GM12864 (cell line): Measurements from ENCODE around the gene MPV17L2.

ENCODE experiments used
- DNase-seq: peaks from one replicate; pipeline ENCODE4 v3.0.0-alpha.2; 2011; ENCODE audit warnings: low read depth
- H3K4me3 ChIP-seq: 2 replicates; pipeline ENCODE4 v1.5.1; 2011; ENCODE audit warnings: mild to moderate bottlenecking, low read depth, low read length, control low read depth
- CTCF ChIP-seq: IDR thresholded peaks from 2 replicates; pipeline ENCODE4 v1.5.1; 2011; ENCODE audit warnings: low read depth, mild to moderate bottlenecking, moderate library complexity, low read length, control low read depth, inconsistent platforms; ENCODE audit errors: missing control alignments

MPV17L2 gene

DNA sequence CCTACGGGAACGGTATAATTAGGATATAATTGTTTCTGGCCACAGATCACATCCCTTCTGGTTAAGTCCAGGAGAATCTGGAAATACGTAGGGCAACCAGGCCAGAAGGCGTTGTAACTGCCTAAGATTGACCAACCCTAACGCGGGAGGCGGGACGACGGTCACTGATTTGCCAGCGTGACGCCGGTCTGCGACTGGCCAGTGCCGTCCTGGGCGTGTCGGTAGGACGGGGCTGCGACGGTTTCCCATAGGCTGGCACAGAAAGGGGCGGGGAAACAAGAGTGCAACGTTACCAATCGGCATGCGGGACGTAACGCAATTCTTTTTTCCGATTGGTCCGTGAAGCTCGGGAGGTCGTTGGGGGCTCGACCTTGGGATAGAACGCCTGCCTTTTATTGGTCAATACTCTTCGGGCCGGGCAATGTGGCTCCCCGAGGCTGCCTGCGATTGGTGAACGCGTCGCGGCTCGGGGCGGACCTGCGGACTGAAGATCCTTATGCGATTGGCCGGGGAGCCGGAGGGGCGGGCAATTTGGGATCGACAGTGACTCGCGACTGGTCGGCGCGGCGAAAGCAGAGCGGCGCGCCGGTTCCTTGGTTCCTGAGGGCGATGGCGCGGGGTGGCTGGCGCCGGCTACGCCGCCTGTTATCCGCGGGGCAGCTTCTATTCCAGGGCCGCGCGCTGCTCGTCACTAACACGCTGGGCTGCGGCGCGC, at the start of gene MPV17L2:
MPV17L2 (plus strand) TSS at position 546 of the 715 bp plus-strand sequence; CDS start at position 610, 64 bp downstream.
- DNase-seq: peak; percentile 100
- H3K4me3 ChIP-seq: peak within 1 kb of the TSS; percentile 65
- no peak for TF ChIP-seq CTCF

- DNase-seq: no peak
- no peak overlapping the region for H3K4me3 ChIP-seq
- no peak for TF ChIP-seq CTCF
These were observed 49.1 kb upstream of the MPV17L2 start for GRCh38 chr19:18143902-18144301.

DNA sequence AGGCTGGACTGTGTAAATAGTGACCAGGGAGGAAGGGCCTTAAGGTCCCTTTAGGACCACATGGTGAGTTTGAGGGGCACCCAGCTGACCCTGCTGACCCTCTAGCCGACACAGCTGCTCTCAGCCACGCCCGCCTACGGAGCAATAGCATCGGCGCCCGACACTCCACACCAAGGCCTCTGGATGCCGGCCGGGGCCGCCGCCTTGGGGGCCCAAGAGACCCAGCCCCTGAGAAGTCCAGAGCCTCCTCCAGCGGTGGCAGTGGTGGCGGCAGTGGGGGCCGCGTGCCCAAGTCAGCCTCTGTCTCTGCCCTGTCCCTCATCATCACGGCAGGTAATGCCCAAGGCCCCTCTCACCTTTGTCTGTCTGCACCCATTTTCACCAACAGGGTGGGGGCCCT, 48.7 kb upstream of the MPV17L2 start:
- no peak overlapping the region for H3K4me3 ChIP-seq
- TF ChIP-seq CTCF: no peak
- no peak for DNase-seq

DNA sequence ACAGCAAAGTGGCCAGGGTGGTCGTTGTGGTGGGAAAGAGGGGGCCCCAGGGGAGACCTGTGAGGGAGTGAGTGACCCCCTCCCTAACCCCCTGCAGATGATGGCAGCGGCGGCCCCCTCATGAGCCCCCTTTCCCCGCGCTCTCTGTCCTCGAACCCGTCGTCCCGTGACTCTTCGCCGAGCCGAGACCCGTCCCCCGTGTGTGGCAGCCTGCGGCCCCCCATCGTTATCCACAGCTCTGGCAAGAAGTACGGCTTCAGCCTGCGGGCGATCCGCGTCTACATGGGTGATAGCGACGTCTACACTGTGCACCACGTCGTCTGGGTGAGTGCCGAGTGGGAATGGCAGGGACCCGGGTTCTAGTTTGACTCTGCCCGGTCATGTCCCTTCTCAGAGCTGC, 48.1 kb upstream of the MPV17L2 start:
- TF ChIP-seq CTCF: no peak
- DNase-seq: no peak
- H3K4me3 ChIP-seq: no peak overlapping the region

- TF ChIP-seq CTCF: no peak
- no peak overlapping the region for H3K4me3 ChIP-seq
- DNase-seq: no peak
These were observed 47.5 kb upstream of the MPV17L2 start for GRCh38 chr19:18145391-18145999.

DNA sequence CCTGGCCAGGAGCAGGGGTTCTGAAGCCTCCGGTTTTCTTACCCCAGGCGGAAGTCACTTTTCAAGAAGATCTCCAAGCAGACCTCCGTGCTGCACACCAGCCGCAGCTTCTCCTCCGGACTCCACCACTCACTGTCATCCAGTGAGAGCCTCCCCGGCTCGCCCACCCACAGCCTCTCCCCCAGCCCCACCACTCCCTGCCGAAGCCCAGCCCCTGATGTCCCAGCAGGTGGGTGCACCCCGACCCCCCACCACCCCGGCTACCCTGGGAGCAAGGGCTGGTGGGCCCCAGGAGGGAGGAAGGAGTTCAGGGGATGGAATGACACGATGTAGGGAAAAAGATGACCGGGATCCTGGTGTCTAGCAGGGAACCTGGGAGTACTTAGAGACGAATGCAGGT, 45.6 kb upstream of the MPV17L2 start:
- DNase-seq: no peak
- H3K4me3 ChIP-seq: no peak overlapping the region
- no peak for TF ChIP-seq CTCF

GRCh38 chr19:18149596-18149975, 43.4 kb upstream of the MPV17L2 start:
- no peak for DNase-seq
- no peak overlapping the region for H3K4me3 ChIP-seq
- TF ChIP-seq CTCF: no peak
